ENCODE measurements around the gene AKTIP.
A peak's percentile ranks its signal among the peaks of the same experiment; 100 is the strongest.
"Not testable (repeated sequence)": the region's sequence is repeated elsewhere in the genome, so short reads cannot be mapped to it uniquely, and the experiment has no call there.

AKTIP gene

GRCh38 chr16:53515811-53516210 is 12.8 kb upstream of the AKTIP start:
- no peak for DNase-seq (ENCODE audit: low read depth in 2 of 2)

GRCh38 chr16:53515259-53515658 is 12.2 kb upstream of the AKTIP start:
- DNase-seq (ENCODE audit: low read depth in 2 of 2) = no peak

GRCh38 chr16:53512795-53513194 is 9.8 kb upstream of the AKTIP start:
- DNase-seq (ENCODE audit: low read depth in 2 of 2) = not testable (repeated sequence)

GRCh38 chr16:53511403-53512280 is 8.6 kb upstream of the AKTIP start:
- DNase-seq (ENCODE audit: low read depth in 2 of 2) = no peak

GRCh38 chr16:53511084-53511402 is 8.0 kb upstream of the AKTIP start:
- DNase-seq (ENCODE audit: low read depth in 2 of 2) = no peak

GRCh38 chr16:53510704-53511070 is 7.7 kb upstream of the AKTIP start:
- DNase-seq (ENCODE audit: low read depth in 2 of 2) = no peak

GRCh38 chr16:53509906-53510703 is 7.1 kb upstream of the AKTIP start:
- DNase-seq (ENCODE audit: low read depth in 2 of 2) = peak in 1 of 2 donors; percentile 15

GRCh38 chr16:53507464-53508179 is 4.6 kb upstream of the AKTIP start:
- DNase-seq (ENCODE audit: low read depth in 2 of 2) = no peak

- DNase-seq (ENCODE audit: low read depth in 2 of 2) = no peak
Measured at GRCh38 chr16:53506254-53506653, 3.2 kb upstream of the AKTIP start.

- no peak for DNase-seq (ENCODE audit: low read depth in 2 of 2)
Measured at GRCh38 chr16:53504665-53505064, 1.7 kb upstream of the AKTIP start.

- no peak for DNase-seq (ENCODE audit: low read depth in 2 of 2)
Measured at GRCh38 chr16:53503991-53504663, 1.1 kb upstream of the AKTIP start.

GRCh38 chr16:53503270-53503923 is 388 bp upstream of the AKTIP start:
- peak; percentile 99 to 100 for DNase-seq (ENCODE audit: low read depth in 2 of 2)

GRCh38 chr16:53501216-53501859 is 1.7 kb downstream of the AKTIP start:
- DNase-seq (ENCODE audit: low read depth in 2 of 2) = no peak

GRCh38 chr16:53498984-53499383 is 4.0 kb downstream of the AKTIP start:
- no peak for DNase-seq (ENCODE audit: low read depth in 2 of 2)

- no peak for DNase-seq (ENCODE audit: low read depth in 2 of 2)
Measured at GRCh38 chr16:53495325-53495724, 7.7 kb downstream of the AKTIP start.

GRCh38 chr16:53494636-53495035 is 8.4 kb downstream of the AKTIP start:
- DNase-seq (ENCODE audit: low read depth in 2 of 2) = no peak

- DNase-seq (ENCODE audit: low read depth in 2 of 2) = no peak
Measured at GRCh38 chr16:53492503-53492902, 10.5 kb downstream of the AKTIP start.

GRCh38 chr16:53489755-53490154 is 13.3 kb downstream of the AKTIP start:
- no peak for DNase-seq (ENCODE audit: low read depth in 2 of 2)

- DNase-seq (ENCODE audit: low read depth in 2 of 2) = no peak
Measured at GRCh38 chr16:53486230-53486629, 16.8 kb downstream of the AKTIP start.

GRCh38 chr16:53484542-53484941 is 18.5 kb downstream of the AKTIP start:
- DNase-seq (ENCODE audit: low read depth in 2 of 2) = no peak

- DNase-seq (ENCODE audit: low read depth in 2 of 2) = no peak
Measured at GRCh38 chr16:53482123-53482522, 20.9 kb downstream of the AKTIP start.

All from activated CD4-positive, alpha-beta T cell treated with anti-CD3 and anti-CD28 coated beads for 24 hours (primary cell).